Bronchial epithelial cell (primary cell): ENCODE measurements around the gene PTPN11. TPM values are rescaled to one million over a fixed set of nuclear protein-coding genes. Genes with fewer than 3 reads are reported as not detected.

Experiments used
- DNase-seq: peaks from one replicate; pipeline ENCODE4 v3.0.0-alpha.2; 2010; ENCODE audit warnings: low read depth
- FAIRE-seq: peaks from 2 replicates; lab custom pipeline; 2011; peaks lifted over from hg19 to GRCh38; lab: Jason Lieb, UNC
- H3K27me3 ChIP-seq: 2 replicates; pipeline ENCODE4 v1.5.1; 2011; ENCODE audit warnings: low read length; ENCODE audit not compliant: control insufficient read depth, insufficient read depth
- H3K36me3 ChIP-seq: 2 replicates; pipeline ENCODE4 v1.5.1; 2011; ENCODE audit warnings: low read length; ENCODE audit not compliant: control insufficient read depth, insufficient read depth
- H3K4me3 ChIP-seq: 2 replicates; pipeline ENCODE4 v1.5.1; 2011; ENCODE audit warnings: mild to moderate bottlenecking, low read depth, low read length, control low read depth
- total RNA-seq: library from RNA; depleted of rRNA; stranded (reverse); fragments of >200 nt; gene quantifications from 2 replicates; pipeline ENCODE4 v1.2.1, GENCODE V29; 2014
- TF ChIP-seq, protein P1 (sequence below): IDR thresholded peaks from 2 replicates; pipeline ENCODE4 v1.5.1; 2011; ENCODE audit warnings: mild to moderate bottlenecking, moderate library complexity, low read length, control low read depth, inconsistent platforms; ENCODE audit not compliant: insufficient read depth, severe bottlenecking

The PTPN11 gene
- 140 TPM in 2 replicates for total RNA-seq

DNA sequence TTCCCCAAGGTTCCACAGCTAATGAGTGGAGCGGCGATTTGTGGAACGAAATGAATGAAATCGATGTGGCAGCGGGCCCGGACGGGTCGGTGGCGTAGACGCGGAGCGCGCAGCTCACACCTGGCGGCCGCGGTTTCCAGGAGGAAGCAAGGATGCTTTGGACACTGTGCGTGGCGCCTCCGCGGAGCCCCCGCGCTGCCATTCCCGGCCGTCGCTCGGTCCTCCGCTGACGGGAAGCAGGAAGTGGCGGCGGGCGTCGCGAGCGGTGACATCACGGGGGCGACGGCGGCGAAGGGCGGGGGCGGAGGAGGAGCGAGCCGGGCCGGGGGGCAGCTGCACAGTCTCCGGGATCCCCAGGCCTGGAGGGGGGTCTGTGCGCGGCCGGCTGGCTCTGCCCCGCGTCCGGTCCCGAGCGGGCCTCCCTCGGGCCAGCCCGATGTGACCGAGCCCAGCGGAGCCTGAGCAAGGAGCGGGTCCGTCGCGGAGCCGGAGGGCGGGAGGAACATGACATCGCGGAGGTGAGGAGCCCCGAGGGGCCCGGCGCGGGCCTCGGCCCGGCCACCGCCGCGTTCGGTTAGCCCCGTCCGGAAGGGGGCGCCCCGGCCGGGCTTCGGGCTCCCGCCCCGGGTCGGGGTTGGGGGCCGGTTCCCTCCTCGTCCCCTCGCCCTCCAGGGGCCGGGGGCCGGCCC lies at the start of gene PTPN11:
TSS of gene PTPN11 (plus strand) at position 340 of the 689 bp plus-strand sequence. CDS start at position 505, 165 bp downstream.
- Histone ChIP-seq H3K4me3 (peak within 1 kb of the TSS; percentile 94), H3K36me3 (no peaks in the 10 kb centered on the region), H3K27me3 (no peaks in the 10 kb centered on the region)
- FAIRE-seq (no peak), DNase-seq (peak; percentile 54)
- TF ChIP-seq, protein P1, sequence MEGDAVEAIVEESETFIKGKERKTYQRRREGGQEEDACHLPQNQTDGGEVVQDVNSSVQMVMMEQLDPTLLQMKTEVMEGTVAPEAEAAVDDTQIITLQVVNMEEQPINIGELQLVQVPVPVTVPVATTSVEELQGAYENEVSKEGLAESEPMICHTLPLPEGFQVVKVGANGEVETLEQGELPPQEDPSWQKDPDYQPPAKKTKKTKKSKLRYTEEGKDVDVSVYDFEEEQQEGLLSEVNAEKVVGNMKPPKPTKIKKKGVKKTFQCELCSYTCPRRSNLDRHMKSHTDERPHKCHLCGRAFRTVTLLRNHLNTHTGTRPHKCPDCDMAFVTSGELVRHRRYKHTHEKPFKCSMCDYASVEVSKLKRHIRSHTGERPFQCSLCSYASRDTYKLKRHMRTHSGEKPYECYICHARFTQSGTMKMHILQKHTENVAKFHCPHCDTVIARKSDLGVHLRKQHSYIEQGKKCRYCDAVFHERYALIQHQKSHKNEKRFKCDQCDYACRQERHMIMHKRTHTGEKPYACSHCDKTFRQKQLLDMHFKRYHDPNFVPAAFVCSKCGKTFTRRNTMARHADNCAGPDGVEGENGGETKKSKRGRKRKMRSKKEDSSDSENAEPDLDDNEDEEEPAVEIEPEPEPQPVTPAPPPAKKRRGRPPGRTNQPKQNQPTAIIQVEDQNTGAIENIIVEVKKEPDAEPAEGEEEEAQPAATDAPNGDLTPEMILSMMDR: peak; percentile 57

DNA sequence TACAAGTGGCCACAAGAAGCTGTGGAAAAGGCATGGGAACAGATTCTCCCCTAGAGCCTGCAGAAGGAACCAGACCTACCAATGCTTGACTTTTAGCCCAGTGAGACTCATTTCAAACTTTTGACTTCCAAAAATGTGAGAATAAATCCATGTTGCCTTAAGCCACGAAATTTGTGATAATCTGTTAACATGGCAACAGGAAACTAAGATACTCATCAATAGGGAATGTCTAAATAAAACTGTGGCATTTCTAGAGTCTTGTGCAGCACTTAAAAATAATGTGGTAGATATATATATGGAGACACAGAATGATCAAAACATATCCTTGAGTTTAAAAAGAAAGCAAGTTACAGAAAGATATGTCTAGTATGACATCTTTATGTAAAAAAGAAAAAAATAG lies 48.5 kb upstream of the PTPN11 start:
- H3K4me3 ChIP-seq: no peak overlapping the region
- H3K36me3 ChIP-seq: no peaks in the 10 kb centered on the region
- FAIRE-seq (no peak), DNase-seq (no peak)
- TF ChIP-seq, protein P1: no peak
- H3K27me3 ChIP-seq: no peaks in the 10 kb centered on the region

DNA sequence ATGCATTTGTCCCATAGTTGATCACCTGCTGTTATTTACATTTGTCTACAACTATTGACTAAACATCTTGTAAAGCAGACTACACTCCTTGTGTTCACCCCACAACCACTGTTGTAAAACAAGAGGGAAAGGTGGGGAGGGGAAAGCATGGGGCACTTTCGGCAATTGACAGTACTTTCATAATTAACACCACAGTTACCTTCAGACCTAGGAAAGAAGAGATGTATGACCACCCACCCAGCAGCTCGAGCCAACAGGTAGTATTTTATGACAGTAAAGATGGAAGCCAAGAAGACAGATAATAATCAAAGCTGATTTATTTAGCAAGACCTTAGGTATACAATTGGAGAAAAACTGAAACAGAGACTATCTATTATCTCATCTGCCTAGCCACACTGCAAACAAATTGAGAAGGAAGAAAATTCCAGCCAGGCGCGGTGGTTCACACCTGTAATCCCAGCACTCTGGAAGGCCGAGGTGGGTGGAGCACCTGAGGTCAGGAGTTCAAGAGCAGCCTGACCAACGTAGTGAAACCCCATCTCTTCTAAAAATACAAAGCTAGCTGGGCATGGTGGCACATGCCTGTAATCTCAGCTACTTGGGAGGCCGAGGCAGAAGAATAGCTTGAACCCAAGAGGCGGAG lies 47.8 kb upstream of the PTPN11 start:
- FAIRE-seq: no peak

DNA sequence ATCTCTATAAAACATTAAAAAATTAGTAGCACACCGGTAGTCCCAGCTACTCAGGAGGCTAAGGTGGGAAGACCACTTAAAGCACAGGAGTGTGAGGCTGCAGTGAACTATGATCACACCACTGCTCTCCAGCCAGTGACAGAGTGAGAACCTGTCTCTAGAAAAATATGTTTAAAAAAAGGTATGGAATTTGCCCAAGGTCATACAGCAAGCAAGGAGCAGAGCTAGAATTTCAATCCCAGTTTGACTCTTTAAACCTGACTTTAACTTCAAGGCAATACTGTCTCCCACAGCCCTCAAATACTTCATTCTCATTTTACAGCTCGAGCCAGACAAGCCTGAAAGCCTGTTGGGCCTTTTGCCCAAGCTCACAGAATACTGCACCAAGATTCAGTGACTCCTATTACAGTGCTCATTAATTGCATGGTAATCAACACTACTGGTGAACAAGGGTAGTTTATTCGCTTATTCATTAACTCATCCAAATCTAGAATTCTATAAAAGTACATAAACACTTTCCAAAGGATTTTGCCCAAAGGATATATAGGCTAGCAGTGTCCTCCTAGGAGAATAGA lies 44.5 kb upstream of the PTPN11 start:
- no peak for FAIRE-seq
- TF ChIP-seq, protein P1: no peak
- no peaks in the 10 kb centered on the region for H3K36me3 ChIP-seq
- DNase-seq: no peak
- H3K27me3 ChIP-seq: no peaks in the 10 kb centered on the region
- H3K4me3 ChIP-seq: no peak overlapping the region

More for the DNA sequence above, 47.8 kb upstream of the PTPN11 start:
- DNase-seq: no peak
- Histone ChIP-seq H3K36me3 (no peaks in the 10 kb centered on the region), H3K4me3 (no peak overlapping the region), H3K27me3 (no peaks in the 10 kb centered on the region)
- TF ChIP-seq, protein P1: no peak

DNA sequence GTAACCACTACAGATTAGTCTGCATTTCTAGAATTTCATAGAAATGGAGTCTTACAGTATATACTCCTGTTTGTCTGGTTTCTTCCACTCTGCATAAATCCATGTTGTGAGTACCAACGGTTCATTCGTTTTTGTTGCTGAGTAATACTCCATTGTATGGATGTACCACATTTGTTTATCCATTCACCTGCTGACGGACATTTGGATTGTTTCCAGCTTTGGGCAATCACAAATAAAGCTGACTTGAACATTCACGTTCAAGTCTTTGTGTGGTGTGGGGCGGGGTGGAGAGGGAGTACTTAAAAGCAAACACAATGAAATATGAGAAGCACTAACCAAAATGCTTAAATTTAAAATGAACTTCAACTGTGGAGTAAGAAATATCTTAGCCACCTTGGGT lies 43.6 kb upstream of the PTPN11 start:
- Histone ChIP-seq H3K27me3 (no peaks in the 10 kb centered on the region), H3K36me3 (no peaks in the 10 kb centered on the region), H3K4me3 (no peak overlapping the region)
- TF ChIP-seq, protein P1: no peak
- peak; percentile 59 for DNase-seq
- no peak for FAIRE-seq
